Lower lobe of right lung (tissue), 2 donors: ENCODE measurements around the gene P4HTM. TPM values are rescaled to one million over a fixed set of nuclear protein-coding genes. Genes with fewer than 3 reads are reported as not detected.
A peak's percentile ranks its signal among the peaks of the same experiment; 100 is the strongest.

Source experiments
- ATAC-seq, 2 donors: fragments of 200-7000 bp; cut with Tn5 transposase; one replicate each; pipeline ENCODE4 v1.9.1; 2020 to 2022; ENCODE audit warnings: mild to moderate bottlenecking in 2 of 2, moderate library complexity in 2 of 2
- DNase-seq: peaks from one replicate; pipeline ENCODE4 v3.0.0-alpha.2; 2020
- H3K27ac ChIP-seq: fragments of 200-600 bp; one replicate; pipeline ENCODE4 v1.8.0; 2022
- H3K27me3 ChIP-seq: fragments of 200-600 bp; one replicate; pipeline ENCODE4 v1.8.0; 2022; ENCODE audit warnings: low read depth
- H3K36me3 ChIP-seq: fragments of 200-600 bp; one replicate; pipeline ENCODE4 v1.8.0; 2022; ENCODE audit warnings: mild to moderate bottlenecking
- H3K4me1 ChIP-seq: fragments of 200-600 bp; one replicate; pipeline ENCODE4 v1.8.0; 2022
- H3K4me3 ChIP-seq: fragments of 200-600 bp; one replicate; pipeline ENCODE4 v1.8.0; 2022; ENCODE audit warnings: mild to moderate bottlenecking
- H3K9me3 ChIP-seq: fragments of 200-600 bp; one replicate; pipeline ENCODE4 v1.8.0; 2022
- CTCF ChIP-seq: fragments of 200-600 bp; IDR thresholded peaks from one replicate; pipeline ENCODE4 v1.8.0; 2022; ENCODE audit warnings: antibody characterized with exemption, mild to moderate bottlenecking
- intact Hi-C: fragments of 100-400 bp; cut with DNase I; formaldehyde crosslinking; loops from one replicate; pipeline ENCODE4 v1.11.0; 2022
- total RNA-seq: library from RNA; stranded (reverse); fragmentation: NEBNext Ultra II Directional; extraction: Animal tissue kit (Norgen Biotek cat#: 25700); gene quantifications from one replicate; pipeline ENCODE4 v1.2.1, GENCODE V29; 2021
- donor health status: DM: no; HTN: yes; CAD: no; lungs with severe emphysema.

Gene P4HTM
- total RNA-seq, 1 donor from 2014 or later = 44.0 TPM

- no peak for TF ChIP-seq CTCF
- DNase-seq (no peak), ATAC-seq (no peak)
- Histone ChIP-seq H3K9me3 (no peaks in the 10 kb centered on the region), H3K27me3 (no peaks in the 10 kb centered on the region), H3K27ac (no peak overlapping the region), H3K4me1 (no peaks in the 10 kb centered on the region), H3K4me3 (no peak overlapping the region), H3K36me3 (peaks cover 78% of the 10 kb centered on the region)
- intact Hi-C loops = no loop called here
These were observed 6.9 kb upstream of the P4HTM start for GRCh38 chr3:48983096-48983495.

- H3K27ac ChIP-seq = no peak overlapping the region
- DNase-seq (no peak), ATAC-seq (no peak)
- peaks cover 64% of the 10 kb centered on the region for H3K36me3 ChIP-seq
- intact Hi-C loops = no loop called here
- TF ChIP-seq CTCF = no peak
- peaks cover 13% of the 10 kb centered on the region for H3K4me1 ChIP-seq
- no peaks in the 10 kb centered on the region for H3K27me3 ChIP-seq
- no peak overlapping the region for H3K4me3 ChIP-seq
- H3K9me3 ChIP-seq = no peaks in the 10 kb centered on the region
These were observed 5.4 kb upstream of the P4HTM start for GRCh38 chr3:48984663-48985062.

- no peak for TF ChIP-seq CTCF
- no peak overlapping the region for H3K4me3 ChIP-seq
- no peak overlapping the region for H3K27ac ChIP-seq
- peaks cover 16% of the 10 kb centered on the region for H3K4me1 ChIP-seq
- H3K9me3 ChIP-seq = no peaks in the 10 kb centered on the region
- intact Hi-C loops = no loop called here
- H3K27me3 ChIP-seq = no peaks in the 10 kb centered on the region
- no peak for DNase-seq
- ATAC-seq = no peak
- H3K36me3 ChIP-seq = peaks cover 52% of the 10 kb centered on the region
These were observed 4.1 kb upstream of the P4HTM start for GRCh38 chr3:48985831-48986376.

GRCh38 chr3:48989126-48989795 lies 780 bp upstream of the P4HTM start:
- peak overlapping the region; percentile 83 for H3K4me3 ChIP-seq
- H3K27ac ChIP-seq = peak overlapping the region; percentile 88
- DNase-seq (no peak), ATAC-seq (no peak)
- peaks cover 18% of the 10 kb centered on the region for H3K36me3 ChIP-seq
- TF ChIP-seq CTCF = no peak
- intact Hi-C loops = no loop called here
- no peaks in the 10 kb centered on the region for H3K27me3 ChIP-seq
- no peaks in the 10 kb centered on the region for H3K9me3 ChIP-seq
- H3K4me1 ChIP-seq = peaks cover 29% of the 10 kb centered on the region

GRCh38 chr3:48990636-48991469 lies 812 bp downstream of the P4HTM start:
- Histone ChIP-seq H3K4me3 (peak overlapping the region; percentile 83), H3K9me3 (no peaks in the 10 kb centered on the region), H3K36me3 (peaks cover 12% of the 10 kb centered on the region), H3K4me1 (peaks cover 29% of the 10 kb centered on the region), H3K27ac (peak overlapping the region; percentile 88), H3K27me3 (no peaks in the 10 kb centered on the region)
- intact Hi-C loops = no loop called here
- DNase-seq (no peak), ATAC-seq (peak; percentile 36 to 47)
- TF ChIP-seq CTCF = no peak
